DND-41 (cell line): ENCODE data around the gene CHST12.

ENCODE experiments used
- EZH2 ChIP-seq: IDR thresholded peaks from 3 replicates; pipeline ENCODE4 v1.6.1; 2012; ENCODE audit warnings: borderline replicate concordance, low read depth, mild to moderate bottlenecking, moderate library complexity, low read length, inconsistent platforms; ENCODE audit not compliant: severe bottlenecking
- TF ChIP-seq, protein P1 (sequence below): IDR thresholded peaks from 2 replicates; pipeline ENCODE4 v1.5.1; 2012; ENCODE audit warnings: borderline replicate concordance, low read length, moderate library complexity, mild to moderate bottlenecking; ENCODE audit not compliant: poor library complexity, severe bottlenecking; ENCODE audit errors: extremely low read depth

DNA sequence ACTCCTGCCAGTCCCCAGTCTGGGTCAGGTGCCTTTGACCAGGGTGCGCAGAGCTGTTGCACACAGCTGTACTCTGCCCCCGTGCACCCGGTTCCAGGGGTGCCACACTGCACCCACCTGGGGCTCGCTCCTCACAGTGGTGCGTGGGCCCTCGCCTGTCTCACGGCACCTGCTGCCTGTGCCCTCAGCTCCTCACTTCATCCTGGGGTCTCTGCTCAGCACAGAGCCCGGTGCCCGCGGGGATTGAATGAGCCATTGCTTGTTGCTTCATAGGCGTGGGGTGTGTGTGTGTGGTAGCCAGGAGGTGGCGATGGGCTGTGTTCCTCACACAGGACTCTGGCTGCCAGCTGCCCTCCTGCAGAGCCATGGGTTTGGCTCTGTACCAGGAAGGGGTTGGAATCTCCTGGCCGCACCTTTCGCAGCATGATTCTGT is 30.3 kb upstream of the CHST12 start:
- TF ChIP-seq, protein P1, sequence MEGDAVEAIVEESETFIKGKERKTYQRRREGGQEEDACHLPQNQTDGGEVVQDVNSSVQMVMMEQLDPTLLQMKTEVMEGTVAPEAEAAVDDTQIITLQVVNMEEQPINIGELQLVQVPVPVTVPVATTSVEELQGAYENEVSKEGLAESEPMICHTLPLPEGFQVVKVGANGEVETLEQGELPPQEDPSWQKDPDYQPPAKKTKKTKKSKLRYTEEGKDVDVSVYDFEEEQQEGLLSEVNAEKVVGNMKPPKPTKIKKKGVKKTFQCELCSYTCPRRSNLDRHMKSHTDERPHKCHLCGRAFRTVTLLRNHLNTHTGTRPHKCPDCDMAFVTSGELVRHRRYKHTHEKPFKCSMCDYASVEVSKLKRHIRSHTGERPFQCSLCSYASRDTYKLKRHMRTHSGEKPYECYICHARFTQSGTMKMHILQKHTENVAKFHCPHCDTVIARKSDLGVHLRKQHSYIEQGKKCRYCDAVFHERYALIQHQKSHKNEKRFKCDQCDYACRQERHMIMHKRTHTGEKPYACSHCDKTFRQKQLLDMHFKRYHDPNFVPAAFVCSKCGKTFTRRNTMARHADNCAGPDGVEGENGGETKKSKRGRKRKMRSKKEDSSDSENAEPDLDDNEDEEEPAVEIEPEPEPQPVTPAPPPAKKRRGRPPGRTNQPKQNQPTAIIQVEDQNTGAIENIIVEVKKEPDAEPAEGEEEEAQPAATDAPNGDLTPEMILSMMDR, result no peak
- TF ChIP-seq EZH2, result no peak
